CD4-positive, alpha-beta T cell treated with Interleukin-1 beta for 1 hour (primary cell): ENCODE data around the gene GJB3.
"Not testable (repeated sequence)": the region's sequence is repeated elsewhere in the genome, so short reads cannot be mapped to it uniquely, and the experiment has no call there.

Source experiments
- DNase-seq, 2 donors: peaks; one replicate each; pipeline ENCODE4 v3.0.0-alpha.2; 2020 to 2022

The GJB3 gene

DNA sequence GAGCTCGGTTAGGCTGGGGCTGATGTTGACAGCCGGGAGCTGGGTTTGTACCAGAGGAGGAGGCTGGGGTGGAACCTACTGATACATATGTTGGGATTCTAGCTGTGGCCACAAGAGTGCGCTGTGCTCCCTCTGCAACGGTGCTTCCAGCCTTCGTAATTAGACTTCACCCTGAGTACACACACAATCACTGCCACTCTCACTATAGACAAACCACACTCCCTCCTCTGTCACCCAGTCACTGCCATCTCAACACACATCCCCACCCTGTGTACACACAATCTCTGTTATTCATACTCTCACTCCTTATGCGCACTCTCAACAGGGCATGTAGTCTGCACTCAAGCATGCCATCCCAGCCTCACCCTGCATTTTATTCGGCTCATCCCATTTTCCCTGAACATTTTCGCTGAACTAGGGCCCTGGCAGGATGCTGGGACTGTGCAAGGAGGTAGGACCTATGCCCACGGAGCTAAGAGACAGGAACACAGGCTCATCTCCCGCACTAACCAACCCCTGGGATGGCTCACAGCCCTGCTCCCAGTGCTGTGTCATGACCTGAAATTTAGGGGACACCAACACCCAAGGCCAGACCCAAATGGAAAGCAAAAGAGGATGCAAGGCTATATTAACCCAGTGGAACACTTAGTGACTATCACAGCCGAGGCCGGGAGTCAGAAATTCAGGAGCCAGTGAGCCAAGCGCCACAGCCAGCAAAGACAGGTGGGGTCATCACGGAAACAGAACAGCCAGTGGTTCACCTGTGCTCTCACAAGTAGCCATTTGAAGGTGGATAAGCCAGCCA is 5.7 kb downstream of the GJB3 start:
- peak; percentile 49 to 52 for DNase-seq

DNA sequence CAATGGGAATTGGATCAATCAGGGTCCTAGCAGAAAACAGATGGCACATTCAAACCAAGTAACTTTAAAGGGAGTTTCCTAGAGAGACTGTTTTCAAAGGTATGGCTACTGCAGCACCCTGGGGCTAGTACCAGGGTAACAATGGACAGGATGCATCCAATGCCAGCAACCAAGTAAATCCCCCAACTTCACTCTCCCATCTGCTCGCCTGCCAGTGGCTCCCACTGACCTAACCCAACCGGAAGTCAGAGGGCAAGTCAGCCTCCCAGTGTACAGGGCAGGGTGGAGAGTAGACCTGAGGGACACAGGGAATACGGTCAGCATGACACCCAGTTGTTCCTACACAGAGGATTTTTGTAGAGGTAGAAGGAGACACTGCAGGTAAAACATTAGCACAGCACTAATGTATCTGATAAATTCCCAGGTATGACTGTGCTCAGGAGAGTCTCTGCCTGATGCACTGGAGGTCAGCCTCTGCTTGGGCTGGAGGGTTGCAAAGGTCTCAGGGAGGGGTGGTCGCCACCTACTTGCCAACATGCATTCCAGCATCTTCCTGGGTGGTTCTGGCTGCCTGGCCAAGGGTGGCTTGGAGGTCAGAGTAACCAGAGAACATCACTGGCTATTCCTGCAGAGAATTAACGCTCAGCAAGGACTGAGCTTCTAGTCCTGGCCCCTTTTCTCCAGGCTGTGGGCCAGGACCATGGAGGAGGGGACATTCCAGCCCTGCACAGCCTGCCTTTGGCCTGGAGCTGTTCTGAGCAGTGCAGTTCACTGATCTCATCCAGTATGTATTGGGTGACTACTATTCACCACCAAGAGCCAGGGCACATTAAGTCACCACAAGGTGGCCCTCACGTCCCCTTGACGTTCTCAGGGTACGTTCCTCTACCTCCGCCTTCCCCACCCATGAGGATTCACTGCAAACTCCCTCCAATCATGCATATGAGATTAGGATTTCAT is 6.7 kb downstream of the GJB3 start:
- no peak for DNase-seq

DNA sequence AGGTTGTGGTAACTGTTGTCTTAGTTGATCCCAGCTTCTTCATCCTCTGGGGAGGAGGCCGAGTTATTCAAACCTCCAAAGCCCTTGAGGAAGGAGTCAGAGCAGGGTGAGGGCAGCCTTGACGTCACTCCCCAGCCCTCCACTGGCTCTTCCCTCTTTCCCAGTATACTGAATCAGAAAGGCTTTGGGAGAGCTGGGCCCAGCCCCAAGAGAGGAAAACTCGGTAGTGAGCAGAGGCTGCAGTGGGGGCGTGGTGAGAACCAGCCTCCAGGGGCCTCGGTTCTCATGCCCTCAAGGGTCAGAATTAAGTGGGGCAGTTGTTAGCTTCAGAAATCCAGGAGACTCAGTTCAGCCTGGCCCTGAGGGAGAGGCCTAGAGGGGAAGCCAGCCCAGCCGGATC is 10.0 kb downstream of the GJB3 start:
- no peak for DNase-seq

DNA sequence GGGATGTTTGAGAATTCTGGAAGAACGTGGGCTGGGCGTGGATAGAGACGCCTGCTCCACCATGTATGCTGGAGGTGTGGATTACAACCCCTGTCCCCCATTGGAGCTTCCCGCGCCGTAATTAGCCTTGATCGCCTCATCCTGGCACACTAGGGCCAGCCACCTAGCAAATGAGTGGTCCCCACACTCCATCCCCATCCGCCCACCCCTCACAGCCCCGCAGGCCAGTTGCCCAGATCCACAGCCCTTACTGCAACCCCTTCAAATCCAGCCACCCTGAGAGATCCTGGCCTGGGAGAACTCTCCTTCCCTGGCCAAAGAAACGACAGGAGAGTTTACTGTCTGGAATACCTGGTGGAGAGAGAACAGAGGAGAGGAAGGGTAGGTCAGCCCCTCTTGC is 11.4 kb downstream of the GJB3 start:
- no peak for DNase-seq

DNA sequence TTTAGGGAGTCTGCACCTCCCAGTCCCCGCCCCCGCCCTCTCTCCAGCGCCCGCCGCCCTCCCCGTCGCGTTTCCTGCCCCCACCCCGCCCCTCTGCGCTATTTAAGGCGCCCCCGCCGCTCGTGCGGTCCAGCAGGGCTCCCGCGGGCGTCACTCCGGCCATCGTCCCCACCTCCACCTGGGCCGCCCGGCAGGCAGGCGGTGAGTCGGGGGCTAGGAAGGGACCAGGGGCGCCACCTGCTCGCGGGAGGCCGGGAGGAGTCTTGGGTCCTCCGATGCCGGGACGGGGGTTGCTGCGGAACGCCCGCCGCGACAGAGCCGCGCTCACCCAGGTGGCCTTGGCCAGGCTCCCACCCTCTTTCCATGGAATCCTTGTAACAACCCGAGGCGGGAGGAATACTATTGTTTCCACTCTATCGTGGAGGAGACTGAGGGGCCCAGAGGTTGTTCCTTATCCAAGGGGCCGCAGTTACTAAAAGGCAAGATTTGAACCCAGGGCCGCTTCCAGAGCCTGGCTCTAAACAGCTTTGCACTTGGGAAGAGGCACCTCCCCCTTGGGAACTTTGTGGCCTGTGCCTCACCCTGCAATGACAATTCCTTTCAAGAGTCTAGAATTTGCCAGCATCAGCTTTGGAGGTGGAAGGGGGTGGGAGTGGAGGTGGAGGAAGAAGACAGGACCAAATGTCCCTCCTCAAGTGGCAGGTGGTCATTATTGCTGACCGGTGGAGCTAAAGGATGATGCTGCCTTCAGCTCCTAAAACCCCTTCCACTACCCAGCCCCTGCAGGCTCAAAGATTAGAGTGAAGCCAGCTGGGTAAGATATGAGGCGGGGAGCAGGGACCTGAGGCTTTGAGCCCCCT is 12.1 kb downstream of the GJB3 start, which contains the start of gene GJA4:
GJA4 (plus strand) TSS at position 132 of the 860 bp plus-strand sequence. CDS start 1,215 bp downstream, outside the sequence.
- DNase-seq = no peak

DNA sequence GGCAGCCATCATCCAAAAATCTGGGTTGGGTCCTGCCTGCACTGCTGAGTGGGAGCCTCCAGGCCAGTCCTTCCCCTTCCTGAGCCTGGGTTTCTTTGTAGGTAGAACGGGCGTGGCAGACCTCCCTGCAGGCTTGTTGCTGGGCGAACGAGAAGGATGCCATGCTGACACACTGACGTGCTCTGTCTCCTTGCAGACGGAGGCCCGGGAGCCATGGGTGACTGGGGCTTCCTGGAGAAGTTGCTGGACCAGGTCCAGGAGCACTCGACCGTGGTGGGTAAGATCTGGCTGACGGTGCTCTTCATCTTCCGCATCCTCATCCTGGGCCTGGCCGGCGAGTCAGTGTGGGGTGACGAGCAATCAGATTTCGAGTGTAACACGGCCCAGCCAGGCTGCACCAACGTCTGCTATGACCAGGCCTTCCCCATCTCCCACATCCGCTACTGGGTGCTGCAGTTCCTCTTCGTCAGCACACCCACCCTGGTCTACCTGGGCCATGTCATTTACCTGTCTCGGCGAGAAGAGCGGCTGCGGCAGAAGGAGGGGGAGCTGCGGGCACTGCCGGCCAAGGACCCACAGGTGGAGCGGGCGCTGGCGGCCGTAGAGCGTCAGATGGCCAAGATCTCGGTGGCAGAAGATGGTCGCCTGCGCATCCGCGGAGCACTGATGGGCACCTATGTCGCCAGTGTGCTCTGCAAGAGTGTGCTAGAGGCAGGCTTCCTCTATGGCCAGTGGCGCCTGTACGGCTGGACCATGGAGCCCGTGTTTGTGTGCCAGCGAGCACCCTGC is 13.2 kb downstream of the GJB3 start:
- no peak for DNase-seq

DNA sequence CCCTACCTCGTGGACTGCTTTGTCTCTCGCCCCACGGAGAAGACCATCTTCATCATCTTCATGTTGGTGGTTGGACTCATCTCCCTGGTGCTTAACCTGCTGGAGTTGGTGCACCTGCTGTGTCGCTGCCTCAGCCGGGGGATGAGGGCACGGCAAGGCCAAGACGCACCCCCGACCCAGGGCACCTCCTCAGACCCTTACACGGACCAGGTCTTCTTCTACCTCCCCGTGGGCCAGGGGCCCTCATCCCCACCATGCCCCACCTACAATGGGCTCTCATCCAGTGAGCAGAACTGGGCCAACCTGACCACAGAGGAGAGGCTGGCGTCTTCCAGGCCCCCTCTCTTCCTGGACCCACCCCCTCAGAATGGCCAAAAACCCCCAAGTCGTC is 13.8 kb downstream of the GJB3 start:
- no peak for DNase-seq

DNA sequence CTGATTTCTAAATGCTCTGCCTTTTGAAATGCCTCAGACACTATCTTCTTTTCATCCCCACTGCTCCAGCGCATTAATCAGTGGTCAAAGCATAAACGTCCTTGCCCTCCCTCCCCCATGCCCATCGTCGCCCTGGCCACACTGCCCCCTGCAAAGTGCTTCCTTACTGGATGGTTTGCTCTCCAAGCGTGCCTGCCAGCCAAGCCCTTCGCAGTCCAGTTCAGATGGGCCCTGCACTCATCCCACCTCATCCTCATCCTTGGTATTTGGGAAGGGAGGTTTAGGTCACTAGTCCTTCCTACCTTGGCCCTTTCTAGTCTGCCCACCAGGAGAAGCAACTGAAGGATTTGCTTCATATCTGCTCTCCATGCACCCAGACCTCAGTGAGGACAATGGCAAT is 14.9 kb downstream of the GJB3 start:
- no peak for DNase-seq

DNA sequence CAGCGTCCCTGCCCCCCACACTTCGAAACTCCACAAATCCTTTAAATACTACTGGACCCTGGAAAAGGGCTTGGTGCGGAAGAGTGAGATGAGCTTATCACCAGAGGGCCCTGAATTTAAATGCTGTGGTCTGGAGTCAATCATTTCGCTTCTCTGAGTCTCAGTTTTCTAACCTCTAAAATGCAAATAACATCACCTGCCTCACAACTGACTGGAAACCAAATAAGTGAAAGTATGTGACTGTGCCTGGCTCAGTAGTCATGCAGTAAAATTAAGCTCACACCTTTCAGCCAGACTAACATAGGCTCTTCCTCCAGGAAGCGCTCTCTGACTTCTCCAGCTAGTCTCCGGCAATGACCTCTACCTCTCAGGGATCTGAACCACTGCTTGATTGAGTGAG is 16.0 kb downstream of the GJB3 start:
- no peak for DNase-seq

DNA sequence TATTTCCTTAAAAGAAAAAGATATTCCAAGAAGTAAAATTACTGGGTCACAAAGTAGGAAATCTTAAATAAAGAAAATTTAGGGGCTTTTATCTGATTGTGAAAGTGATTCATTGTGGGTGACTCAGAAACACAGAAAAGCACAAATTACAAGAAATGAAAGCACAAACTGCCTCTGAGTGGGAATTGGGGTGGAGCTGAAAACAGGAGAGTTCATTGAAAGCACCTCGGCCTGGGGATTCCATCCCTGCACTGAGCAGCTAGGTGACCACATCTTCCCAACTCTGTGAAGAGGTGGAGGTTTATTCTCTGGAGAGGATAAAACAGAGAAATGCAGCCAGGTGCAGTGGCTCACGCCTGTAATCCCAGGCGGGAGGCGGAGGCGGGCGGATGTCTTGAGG is 19.2 kb downstream of the GJB3 start:
- no peak for DNase-seq

DNA sequence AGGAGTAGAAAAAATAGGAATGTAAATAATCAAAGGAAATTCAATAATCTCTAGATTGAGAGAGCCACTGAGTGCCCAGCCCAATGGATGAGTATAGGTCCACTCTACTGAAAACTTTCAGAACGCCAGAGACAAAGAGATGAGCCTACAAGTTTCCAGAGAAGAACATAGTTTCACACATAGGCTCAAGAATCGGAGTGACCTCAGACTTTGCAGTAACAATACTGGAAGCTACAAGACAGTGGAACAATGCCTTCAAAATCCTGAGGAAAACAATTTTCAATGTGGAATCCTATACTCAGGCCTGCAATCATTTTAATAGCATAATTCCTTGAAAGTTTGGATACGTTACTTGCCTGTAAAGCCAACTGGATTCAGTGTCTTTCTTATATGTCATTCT is 22.8 kb downstream of the GJB3 start:
- no peak for DNase-seq

DNA sequence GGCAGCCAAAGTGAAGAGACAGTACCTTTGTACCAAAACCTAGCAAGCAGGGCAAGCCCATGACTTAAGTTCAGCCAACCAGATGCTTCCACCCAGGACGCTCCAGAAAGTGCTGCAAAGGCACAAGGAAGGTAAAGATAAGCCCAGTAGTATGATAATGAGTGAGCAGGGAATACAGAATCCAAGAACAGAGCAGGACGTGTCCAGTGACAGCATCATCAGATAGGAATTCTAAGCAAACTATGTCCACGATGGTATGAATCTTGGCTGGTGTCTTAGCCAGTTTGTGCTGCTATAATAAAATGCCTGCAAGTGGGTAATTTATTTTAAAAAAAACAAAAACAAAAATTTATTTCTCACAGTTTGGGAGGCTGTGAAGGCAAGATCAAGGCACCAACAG is 25.4 kb downstream of the GJB3 start:
- no peak for DNase-seq

DNA sequence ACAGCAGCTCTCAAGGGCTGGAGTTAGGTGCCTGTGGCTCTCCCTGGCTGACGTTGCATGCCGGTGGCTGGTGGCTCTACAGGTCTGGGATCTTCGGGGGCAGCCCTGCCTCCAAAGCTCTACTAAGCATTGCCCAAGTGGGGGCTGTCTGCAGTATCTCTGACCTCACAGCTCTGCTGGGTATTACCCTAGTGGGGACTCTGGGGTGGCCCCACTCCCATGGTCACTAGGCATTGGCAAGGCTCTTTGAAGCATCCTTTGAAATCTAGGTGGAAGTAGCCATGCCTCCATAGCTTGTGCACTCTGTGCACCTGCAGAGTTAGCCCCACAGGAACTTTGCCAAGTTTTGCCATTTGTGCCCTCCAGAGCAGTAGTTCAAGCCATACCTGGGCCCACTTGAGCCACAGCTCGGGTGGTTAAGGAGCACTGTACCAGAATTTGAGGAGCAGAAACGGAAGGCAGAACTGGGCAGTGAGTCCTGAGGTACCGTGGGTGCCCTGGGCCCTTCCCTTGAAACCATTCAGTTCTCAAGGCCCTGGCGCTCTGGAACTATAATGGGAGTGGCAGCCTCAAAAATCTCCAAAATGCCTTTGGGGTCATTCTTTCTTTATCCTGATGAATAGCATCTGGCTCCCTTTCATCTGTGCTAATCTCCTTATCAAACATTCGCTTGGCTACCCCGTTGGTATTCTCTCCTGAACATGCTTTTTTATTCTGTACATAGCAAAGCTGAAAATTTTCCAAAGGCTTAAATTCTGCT is 27.2 kb downstream of the GJB3 start:
- no peak for DNase-seq

DNA sequence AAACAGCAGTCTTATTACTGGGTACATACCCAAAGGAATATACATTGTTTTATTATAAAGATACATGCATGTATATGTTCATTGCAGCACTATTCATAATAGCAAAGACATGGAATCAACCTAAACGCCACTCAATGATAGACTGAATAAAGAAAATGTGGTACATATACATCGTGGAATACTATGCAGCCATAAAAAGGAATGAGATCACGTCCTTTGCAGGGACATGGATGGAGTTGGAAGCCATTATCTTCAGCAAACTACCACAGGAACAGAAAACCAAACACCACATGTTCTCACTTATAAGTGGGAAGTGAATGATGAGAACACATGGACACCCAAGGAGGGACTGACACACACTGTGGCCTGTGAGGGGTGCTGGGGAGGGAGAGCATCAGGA is 29.8 kb downstream of the GJB3 start:
- not testable (repeated sequence) for DNase-seq

DNA sequence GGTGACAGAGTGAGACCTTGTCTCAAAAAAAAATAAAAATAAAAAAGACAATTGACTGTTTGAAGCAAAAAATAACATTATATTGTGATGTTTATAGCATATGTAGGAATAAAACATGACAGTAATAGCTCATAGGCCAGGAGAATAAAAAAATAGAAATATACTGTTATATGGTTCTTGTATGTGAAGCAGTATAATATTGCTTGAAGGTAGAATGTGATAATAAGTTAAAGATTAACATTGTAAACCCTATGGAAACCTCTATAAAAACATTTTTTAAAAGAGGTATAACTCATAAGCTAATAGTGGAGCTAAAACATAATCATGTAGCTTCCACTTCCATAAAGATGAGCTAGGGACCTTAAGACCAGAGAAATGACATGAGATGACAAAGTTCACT is 35.3 kb downstream of the GJB3 start:
- no peak for DNase-seq

DNA sequence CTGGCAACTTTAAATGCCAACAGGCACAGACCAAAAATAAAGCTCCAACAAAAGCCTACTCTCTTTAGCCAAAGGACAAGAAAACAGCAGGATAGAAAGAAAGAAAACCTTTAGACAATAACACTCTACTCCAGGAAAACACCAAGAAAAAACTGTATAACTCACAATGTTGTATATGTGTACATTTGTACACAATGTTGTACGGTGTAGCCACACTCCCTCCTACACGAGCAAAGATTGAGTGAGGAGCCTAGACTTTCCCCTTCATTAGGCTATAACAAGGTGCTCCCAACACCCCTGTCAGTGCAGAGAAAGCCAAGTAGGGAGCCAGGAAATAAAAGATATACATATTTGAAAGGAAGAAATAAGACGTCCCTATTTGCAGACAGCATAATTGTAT is 35.8 kb downstream of the GJB3 start:
- no peak for DNase-seq

DNA sequence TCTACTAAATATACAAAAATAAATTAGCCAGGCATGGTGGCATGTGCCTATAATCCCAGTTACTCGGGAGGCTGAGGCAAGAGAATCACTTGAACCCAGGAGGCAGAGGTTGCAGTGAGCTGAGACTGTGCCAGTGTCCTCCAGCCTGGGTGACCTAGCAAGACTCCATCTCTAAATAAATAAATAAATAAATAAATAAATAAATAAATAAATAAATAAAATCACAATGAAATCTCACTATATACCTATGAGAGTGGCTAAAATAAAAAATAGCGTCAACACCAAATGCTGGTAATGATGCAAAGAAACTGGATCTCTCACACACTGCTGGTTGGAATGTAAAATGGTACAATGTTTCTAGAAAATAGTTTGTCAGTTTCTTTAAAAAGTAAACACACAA is 37.8 kb downstream of the GJB3 start:
- DNase-seq = not testable (repeated sequence)

DNA sequence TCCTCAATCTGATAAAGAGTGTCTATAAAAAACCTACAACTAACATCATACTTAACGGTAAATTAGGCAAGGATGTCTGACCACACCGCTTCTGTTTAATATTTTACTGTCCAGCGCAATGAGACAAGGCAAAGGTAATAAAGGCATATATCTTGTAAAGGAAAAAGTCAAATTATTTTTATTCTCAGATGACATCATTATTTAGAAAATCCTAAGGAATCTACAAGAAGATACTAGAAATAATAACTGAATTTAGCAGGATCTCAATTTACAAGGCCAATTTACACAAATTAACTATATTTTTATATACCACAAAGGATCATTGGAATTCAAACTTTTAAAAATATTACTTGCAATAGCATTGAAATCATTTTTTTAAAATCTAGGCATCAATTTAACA is 41.2 kb downstream of the GJB3 start:
- no peak for DNase-seq

DNA sequence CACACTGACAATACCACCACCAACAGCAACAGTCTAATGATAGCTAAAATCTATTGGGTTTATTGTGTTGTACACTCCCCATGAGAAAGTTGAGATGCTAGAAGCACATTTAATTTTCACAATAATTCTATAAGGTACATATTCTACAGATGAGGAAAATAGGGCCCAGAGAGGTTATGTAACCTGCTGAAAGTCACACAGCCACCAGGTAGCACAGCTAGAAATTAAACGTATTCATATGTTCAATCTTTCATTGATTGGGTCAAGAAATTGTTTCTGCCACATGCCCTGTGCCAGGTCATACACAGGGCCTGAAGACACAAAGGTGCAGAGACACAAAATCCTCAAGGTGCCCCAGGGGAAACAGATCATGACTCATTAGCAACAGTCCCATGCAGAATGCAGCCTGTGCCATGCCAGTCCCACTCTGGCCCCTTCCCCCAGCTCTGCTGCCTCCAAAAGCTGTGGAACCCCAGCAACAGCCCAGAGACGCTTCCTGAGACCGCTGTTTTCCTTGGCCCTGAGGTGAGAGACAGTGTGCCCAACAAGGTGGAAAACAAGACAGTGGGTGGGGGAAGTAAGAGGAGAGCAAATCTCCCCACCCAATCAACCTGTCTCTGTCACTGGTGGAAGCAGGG is 43.9 kb downstream of the GJB3 start:
- DNase-seq = no peak

DNA sequence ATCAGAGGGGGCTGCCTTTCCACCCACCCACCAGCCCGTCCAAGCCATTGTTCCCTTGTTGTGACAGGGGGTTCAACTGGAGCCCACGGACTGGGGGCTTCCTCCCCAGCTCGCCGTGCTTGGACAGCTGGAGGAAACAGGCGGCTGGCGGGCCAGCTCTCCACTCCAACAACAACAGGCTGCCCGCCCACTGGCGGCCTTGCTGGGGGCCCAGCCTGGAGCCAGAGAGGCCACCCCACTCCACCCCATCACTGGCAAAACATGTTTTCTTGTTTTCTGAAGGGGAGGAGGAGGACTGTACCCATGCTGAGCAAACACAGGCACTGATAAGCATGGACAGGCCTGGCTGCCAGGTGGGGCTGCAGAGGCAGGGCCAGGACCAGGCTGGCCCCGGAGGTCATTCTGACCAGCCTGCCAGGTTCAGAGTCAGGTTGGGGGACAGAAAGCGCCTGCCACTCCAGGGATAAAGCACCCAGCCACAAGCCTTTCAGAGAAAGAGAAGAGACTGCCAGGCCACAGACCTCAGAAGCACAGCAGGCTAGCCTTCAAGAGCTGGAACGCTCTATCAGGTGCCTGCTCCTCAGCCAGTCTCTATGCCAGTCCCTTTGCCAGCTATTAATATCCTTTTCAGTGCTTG is 44.6 kb downstream of the GJB3 start:
- DNase-seq = no peak
